IMR-90 (cell line): ENCODE measurements around the gene KLHL8. TPM values are rescaled to one million over a fixed set of nuclear protein-coding genes. Genes with fewer than 3 reads are reported as not detected.

Source experiments
- ATAC-seq: fragments of 200-7000 bp; cut with Tn5 transposase; 2 replicates; pipeline ENCODE4 v1.9.1; 2020; ENCODE audit warnings: low read depth, mild to moderate bottlenecking, moderate library complexity
- BruUV-seq: library from RNA; stranded (reverse); fragments of 400-500 nt; replicated peaks from 2 replicates; lab custom pipeline; 2021; lab: Mats Ljungman, UMichigan
- CTCF ChIA-PET: fragments of 300-600 bp; formaldehyde crosslinking; extraction: SDS; loops from one replicate; lab custom pipeline; 2021; ENCODE audit warnings: antibody characterized with exemption; lab: Yijun Ruan, JAX
- POLR2A ChIA-PET: fragments of 300-600 bp; sonication (Branson Sonifier 250); formaldehyde crosslinking; loops from one replicate; lab custom pipeline; 2022; ENCODE audit warnings: antibody characterized with exemption; ENCODE audit not compliant: unreplicated experiment; lab: Charles Lee
- DNase-seq: peaks from one replicate; pipeline ENCODE4 v3.0.0; 2013
- H2AFZ ChIP-seq: replicated peaks from 2 replicates; pipeline ENCODE3; 2013; ENCODE audit warnings: low read length, mild to moderate bottlenecking; ENCODE audit not compliant: poor library complexity
- H2AK5ac ChIP-seq: 2 replicates; pipeline ENCODE4 v1.6.1; 2013; ENCODE audit warnings: low read depth, low read length, inconsistent platforms
- H2AK9ac ChIP-seq: replicated peaks from 2 replicates; pipeline ENCODE3; 2013; ENCODE audit warnings: mild to moderate bottlenecking, low read depth, low read length, moderate library complexity; ENCODE audit not compliant: poor library complexity
- H2BK120ac ChIP-seq: 2 replicates; pipeline ENCODE4 v1.6.1; 2013; ENCODE audit warnings: low read depth, low read length, inconsistent platforms
- H2BK15ac ChIP-seq: 3 replicates; pipeline ENCODE4 v1.6.1; 2013; ENCODE audit warnings: low read depth, low read length, inconsistent platforms
- H2BK20ac ChIP-seq: 2 replicates; pipeline ENCODE4 v1.6.1; 2013; ENCODE audit warnings: low read depth, mild to moderate bottlenecking, inconsistent platforms, low read length, moderate library complexity
- H2BK5ac ChIP-seq: 2 replicates; pipeline ENCODE4 v1.6.1; 2013; ENCODE audit warnings: mild to moderate bottlenecking, low read depth, low read length, inconsistent platforms; ENCODE audit not compliant: poor library complexity, severe bottlenecking
- H3K14ac ChIP-seq: replicated peaks from 2 replicates; pipeline ENCODE4 v1.6.1; 2013; ENCODE audit warnings: low read depth, low read length, inconsistent platforms
- H3K18ac ChIP-seq: 2 replicates; pipeline ENCODE4 v1.6.1; 2013; ENCODE audit warnings: low read depth, low read length, control low read depth
- H3K23ac ChIP-seq: 2 replicates; pipeline ENCODE4 v1.6.1; 2013; ENCODE audit warnings: low read depth, low read length, inconsistent platforms
- H3K27ac ChIP-seq: 2 replicates; pipeline ENCODE4 v1.5.1; 2013; ENCODE audit warnings: mild to moderate bottlenecking, control low read depth, low read length; ENCODE audit not compliant: insufficient read depth
- H3K27me3 ChIP-seq: 2 replicates; pipeline ENCODE4 v1.6.1; 2013; ENCODE audit warnings: low read length; ENCODE audit not compliant: control insufficient read depth, insufficient read depth
- H3K36me3 ChIP-seq: 2 replicates; pipeline ENCODE4 v1.6.1; 2013; ENCODE audit warnings: low read length, mixed read lengths; ENCODE audit not compliant: control insufficient read depth, insufficient read depth
- H3K4ac ChIP-seq: 2 replicates; pipeline ENCODE4 v1.6.1; 2013; ENCODE audit warnings: low read depth, low read length, inconsistent platforms
- H3K4me1 ChIP-seq: 2 replicates; pipeline ENCODE4 v1.6.1; 2013; ENCODE audit warnings: low read length, mixed read lengths; ENCODE audit not compliant: control insufficient read depth, insufficient read depth
- H3K4me2 ChIP-seq: 2 replicates; pipeline ENCODE4 v1.6.1; 2013; ENCODE audit warnings: low read depth, mild to moderate bottlenecking, control low read depth, low read length, moderate library complexity
- H3K4me3 ChIP-seq: 2 replicates; pipeline ENCODE4 v1.5.1; 2013; ENCODE audit warnings: low read depth, mild to moderate bottlenecking, control low read depth, low read length, moderate library complexity; ENCODE audit not compliant: insufficient read depth
- H3K56ac ChIP-seq: 2 replicates; pipeline ENCODE4 v1.6.1; 2013; ENCODE audit warnings: low read length, inconsistent platforms; ENCODE audit not compliant: insufficient read depth; ENCODE audit errors: extremely low read depth
- H3K79me1 ChIP-seq, 2 experiments: 2 replicates each; pipeline ENCODE4 v1.6.1; 2013; ENCODE audit warnings: low read length in 2 of 2, inconsistent platforms in 1 of 2, low read depth in 1 of 2
- H3K9ac ChIP-seq: 2 replicates; pipeline ENCODE4 v1.6.1; 2013; ENCODE audit warnings: low read depth, low read length, control low read depth
- H3K9me1 ChIP-seq: 2 replicates; pipeline ENCODE4 v1.6.1; 2013; ENCODE audit warnings: low read length, inconsistent platforms; ENCODE audit not compliant: insufficient read depth
- H3K9me3 ChIP-seq: 2 replicates; pipeline ENCODE4 v1.6.1; 2013; ENCODE audit warnings: low read length; ENCODE audit not compliant: control insufficient read depth, insufficient read depth
- H4K20me1 ChIP-seq: 2 replicates; pipeline ENCODE4 v1.6.1; 2013; ENCODE audit warnings: low read length, inconsistent platforms; ENCODE audit not compliant: insufficient read depth
- H4K5ac ChIP-seq: 2 replicates; pipeline ENCODE4 v1.6.1; 2013; ENCODE audit warnings: mild to moderate bottlenecking, low read depth, low read length, control low read depth
- H4K8ac ChIP-seq, 2 experiments: 2 replicates each; pipeline ENCODE4 v1.6.1; 2013; ENCODE audit warnings: low read depth in 2 of 2, low read length in 2 of 2, control low read depth in 1 of 2, inconsistent platforms in 1 of 2
- H4K91ac ChIP-seq: 2 replicates; pipeline ENCODE4 v1.6.1; 2013; ENCODE audit warnings: low read depth, low read length, inconsistent platforms; ENCODE audit not compliant: insufficient read depth
- BHLHE40 ChIP-seq: fragments of 150-350 bp; IDR thresholded peaks from 2 replicates; pipeline ENCODE4 v1.6.1; 2016; ENCODE audit warnings: mild to moderate bottlenecking, low read depth, low read length
- CEBPB ChIP-seq: IDR thresholded peaks from 2 replicates; pipeline ENCODE4 v1.6.1; 2012; ENCODE audit warnings: low read depth, low read length, improper control_type of control experiment
- CHD1 ChIP-seq: IDR thresholded peaks from 2 replicates; pipeline ENCODE4 v1.6.1; 2012; ENCODE audit warnings: low read depth, low read length, improper control_type of control experiment
- FOS ChIP-seq: fragments of 150-350 bp; IDR thresholded peaks from 2 replicates; pipeline ENCODE4 v1.6.1; 2016; ENCODE audit warnings: low read depth, low read length
- MXI1 ChIP-seq: IDR thresholded peaks from 2 replicates; pipeline ENCODE4 v1.6.1; 2012; ENCODE audit warnings: low read depth, mild to moderate bottlenecking, low read length, moderate library complexity, borderline replicate concordance
- NFE2L2 ChIP-seq: fragments of 150-350 bp; IDR thresholded peaks from 2 replicates; pipeline ENCODE4 v1.6.1; 2016; ENCODE audit warnings: low read depth, mild to moderate bottlenecking, low read length
- POLR2A ChIP-seq: IDR thresholded peaks from 2 replicates; pipeline ENCODE4 v1.6.1; 2012; ENCODE audit warnings: mild to moderate bottlenecking, low read depth, low read length
- RAD21 ChIP-seq: IDR thresholded peaks from 2 replicates; pipeline ENCODE4 v1.6.1; 2012; ENCODE audit warnings: low read length, improper control_type of control experiment
- WGBS, 2 experiments: methylation state at CpG; one replicate each; pipeline versions ENCODE4 v1.1.5 to v1.1.7; 2013; ENCODE audit warnings: missing lambda C conversion rate in 2 of 2; ENCODE audit not compliant: insufficient read length in 1 of 2; ENCODE audit errors: extremely low coverage in 2 of 2; 5-methylcytosine and 5-hydroxymethylcytosine counted together
- dilution Hi-C: fragments of 300-500 bp; cut with HindIII; formaldehyde crosslinking; loops from one replicate; pipeline ENCODE4 v1.14.3; 2018; ENCODE audit warnings: low sequenced_read_pairs; ENCODE audit not compliant: unreplicated experiment
- in situ Hi-C: fragments of 300-500 bp; cut with MboI; formaldehyde crosslinking; loops from 3 replicates; pipeline ENCODE4 v1.14.3; 2019; ENCODE audit warnings: low sequenced_read_pairs, inconsistent platforms, mixed read lengths
- intact Hi-C: fragments of 100-400 bp; cut with micrococcal nuclease; formaldehyde crosslinking; loops from 2 replicates; pipeline ENCODE4 v1.10.0; 2022
- polyA plus RNA-seq, 3 experiments: library from polyadenylated mRNA; depleted of rRNA; stranded (reverse); fragments of >200 nt; gene quantifications; 2 replicates each; pipeline ENCODE4 v1.2.3, GENCODE V29; 2012; ENCODE audit warnings: low replicate concordance in 1 of 3
- total RNA-seq: library from RNA; depleted of rRNA; stranded (reverse); fragments of >200 nt; gene quantifications from 2 replicates; pipeline ENCODE4 v1.2.3, GENCODE V29; 2012
- TF ChIP-seq, protein P1 (sequence below): conservative IDR thresholded peaks from 2 replicates; pipeline ENCODE4 v1.5.1; 2012; ENCODE audit warnings: mild to moderate bottlenecking, low read depth, low read length, improper control_type of control experiment
- TF ChIP-seq, protein P2 (sequence below): fragments of 150-350 bp; IDR thresholded peaks from 2 replicates; pipeline ENCODE4 v1.6.1; 2017; ENCODE audit warnings: mild to moderate bottlenecking, antibody characterized with exemption, low read length, low read depth

Gene KLHL8
- total and polyA plus RNA-seq, 2 of the 4 experiments (the other 2 are of a cell fraction): 3.1 to 9.5 TPM

DNA sequence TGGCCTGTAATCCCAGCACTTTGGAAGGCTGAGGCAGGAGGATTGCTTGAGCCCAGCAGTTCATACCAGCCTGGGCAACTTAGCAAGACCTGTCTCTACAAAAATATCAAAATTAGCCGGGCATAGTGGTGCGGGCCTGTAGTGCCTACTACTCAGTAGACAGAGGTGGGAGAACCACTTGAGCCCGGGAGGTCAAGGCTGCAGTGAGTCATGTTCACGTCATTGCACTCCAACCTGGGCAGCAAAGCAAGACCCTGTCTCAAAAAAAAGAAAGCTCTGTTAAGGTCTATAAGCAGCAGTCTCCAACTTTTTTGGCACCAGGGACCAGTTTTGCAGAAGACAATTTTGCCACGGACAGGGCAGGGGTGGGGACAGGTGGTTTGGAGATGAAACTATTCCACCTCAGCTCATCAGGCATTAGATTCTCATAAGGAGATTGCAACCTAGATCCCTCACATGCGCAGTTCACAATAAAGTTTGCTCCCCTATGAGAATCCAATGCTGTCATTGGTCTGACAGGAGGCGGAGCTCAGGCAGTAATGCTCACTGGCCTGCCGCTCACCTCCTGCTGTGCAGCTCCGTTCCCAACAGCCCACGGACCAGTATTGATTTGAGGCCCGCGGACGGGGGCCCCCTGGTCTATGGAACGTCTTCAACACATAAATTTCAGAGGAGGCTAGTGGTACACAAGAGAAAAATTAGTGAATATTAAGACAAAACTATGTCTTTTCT is 67.9 kb downstream of the KLHL8 start:
- H3K79me1 ChIP-seq: no peaks in the 10 kb centered on the region
- intact Hi-C loops: loop anchor here (5.0 kb wide), 1 partner anchor 65 kb away; no protein-coding TSS in a partner anchor
- no peak overlapping the region for H2AK5ac ChIP-seq
- no peak overlapping the region for H3K27ac ChIP-seq
- dilution Hi-C loops: no loop called here
- no TSS peak for BruUV-seq
- no peak overlapping the region for H2AFZ ChIP-seq
- H4K5ac ChIP-seq: no peak overlapping the region
- no peaks in the 10 kb centered on the region for H4K20me1 ChIP-seq
- TF ChIP-seq CHD1: no peak
- TF ChIP-seq RAD21: no peak
- TF ChIP-seq, protein P1, sequence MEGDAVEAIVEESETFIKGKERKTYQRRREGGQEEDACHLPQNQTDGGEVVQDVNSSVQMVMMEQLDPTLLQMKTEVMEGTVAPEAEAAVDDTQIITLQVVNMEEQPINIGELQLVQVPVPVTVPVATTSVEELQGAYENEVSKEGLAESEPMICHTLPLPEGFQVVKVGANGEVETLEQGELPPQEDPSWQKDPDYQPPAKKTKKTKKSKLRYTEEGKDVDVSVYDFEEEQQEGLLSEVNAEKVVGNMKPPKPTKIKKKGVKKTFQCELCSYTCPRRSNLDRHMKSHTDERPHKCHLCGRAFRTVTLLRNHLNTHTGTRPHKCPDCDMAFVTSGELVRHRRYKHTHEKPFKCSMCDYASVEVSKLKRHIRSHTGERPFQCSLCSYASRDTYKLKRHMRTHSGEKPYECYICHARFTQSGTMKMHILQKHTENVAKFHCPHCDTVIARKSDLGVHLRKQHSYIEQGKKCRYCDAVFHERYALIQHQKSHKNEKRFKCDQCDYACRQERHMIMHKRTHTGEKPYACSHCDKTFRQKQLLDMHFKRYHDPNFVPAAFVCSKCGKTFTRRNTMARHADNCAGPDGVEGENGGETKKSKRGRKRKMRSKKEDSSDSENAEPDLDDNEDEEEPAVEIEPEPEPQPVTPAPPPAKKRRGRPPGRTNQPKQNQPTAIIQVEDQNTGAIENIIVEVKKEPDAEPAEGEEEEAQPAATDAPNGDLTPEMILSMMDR: no peak
- TF ChIP-seq MXI1: no peak
- TF ChIP-seq, protein P2, sequence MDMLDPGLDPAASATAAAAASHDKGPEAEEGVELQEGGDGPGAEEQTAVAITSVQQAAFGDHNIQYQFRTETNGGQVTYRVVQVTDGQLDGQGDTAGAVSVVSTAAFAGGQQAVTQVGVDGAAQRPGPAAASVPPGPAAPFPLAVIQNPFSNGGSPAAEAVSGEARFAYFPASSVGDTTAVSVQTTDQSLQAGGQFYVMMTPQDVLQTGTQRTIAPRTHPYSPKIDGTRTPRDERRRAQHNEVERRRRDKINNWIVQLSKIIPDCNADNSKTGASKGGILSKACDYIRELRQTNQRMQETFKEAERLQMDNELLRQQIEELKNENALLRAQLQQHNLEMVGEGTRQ: no peak
- no peak for TF ChIP-seq BHLHE40
- no peak for TF ChIP-seq CEBPB
- TF ChIP-seq FOS: no peak
- TF ChIP-seq NFE2L2: no peak
- TF ChIP-seq POLR2A: no peak
- no peak overlapping the region for H3K4me3 ChIP-seq
- no peak overlapping the region for H3K9ac ChIP-seq
- no peak overlapping the region for H2BK120ac ChIP-seq
- no peak overlapping the region for H4K8ac ChIP-seq
- no peak overlapping the region for H2BK15ac ChIP-seq
- DNase-seq: no peak
- H3K4me1 ChIP-seq: no peaks in the 10 kb centered on the region
- H3K4ac ChIP-seq: no peak overlapping the region
- no peaks in the 10 kb centered on the region for H3K27me3 ChIP-seq
- ChIA-PET CTCF (interaction anchor here (0.9 to 1.0 kb wide), 2 partner anchors 68 to 83 kb away, joined by 3 to 4 read pairs; partner anchors contain the start of gene KLHL8), POLR2A (interaction anchor here (0.6 kb wide), 1 partner anchor 63 kb away, joined by 4 read pairs; no protein-coding TSS in a partner anchor)
- H3K18ac ChIP-seq: no peak overlapping the region
- no peak overlapping the region for H4K91ac ChIP-seq
- H3K56ac ChIP-seq: no peak overlapping the region
- no peak overlapping the region for H3K4me2 ChIP-seq
- H3K36me3 ChIP-seq: no peaks in the 10 kb centered on the region
- H3K23ac ChIP-seq: no peak overlapping the region
- H3K9me3 ChIP-seq: no peaks in the 10 kb centered on the region
- in situ Hi-C loops: no loop called here
- no peak overlapping the region for H2AK9ac ChIP-seq
- H2BK20ac ChIP-seq: no peak overlapping the region
- H3K9me1 ChIP-seq: no peaks in the 10 kb centered on the region
- 83% methylated on average over 1 of the region's 14 CpGs; no CpG with 5 or more reads in 1 of the 2 experiments for WGBS, 2 experiments
- no peak for ATAC-seq
- no peak overlapping the region for H2BK5ac ChIP-seq
- H3K14ac ChIP-seq: no peak overlapping the region
